GM15510 (cell line): Measurements from ENCODE around the gene MSI2.

ENCODE experiments used
- POLR2A ChIP-seq: IDR thresholded peaks from 3 replicates; pipeline ENCODE4 v1.6.1; 2011; ENCODE audit warnings: borderline replicate concordance; ENCODE audit not compliant: insufficient read length; ENCODE audit errors: extremely low read depth

MSI2 gene

GRCh38 chr17:57597101-57597500 lies 340.8 kb downstream of the MSI2 start:
- TF ChIP-seq POLR2A = no peak

GRCh38 chr17:57597531-57598453 lies 341.5 kb downstream of the MSI2 start:
- TF ChIP-seq POLR2A = no peak

DNA sequence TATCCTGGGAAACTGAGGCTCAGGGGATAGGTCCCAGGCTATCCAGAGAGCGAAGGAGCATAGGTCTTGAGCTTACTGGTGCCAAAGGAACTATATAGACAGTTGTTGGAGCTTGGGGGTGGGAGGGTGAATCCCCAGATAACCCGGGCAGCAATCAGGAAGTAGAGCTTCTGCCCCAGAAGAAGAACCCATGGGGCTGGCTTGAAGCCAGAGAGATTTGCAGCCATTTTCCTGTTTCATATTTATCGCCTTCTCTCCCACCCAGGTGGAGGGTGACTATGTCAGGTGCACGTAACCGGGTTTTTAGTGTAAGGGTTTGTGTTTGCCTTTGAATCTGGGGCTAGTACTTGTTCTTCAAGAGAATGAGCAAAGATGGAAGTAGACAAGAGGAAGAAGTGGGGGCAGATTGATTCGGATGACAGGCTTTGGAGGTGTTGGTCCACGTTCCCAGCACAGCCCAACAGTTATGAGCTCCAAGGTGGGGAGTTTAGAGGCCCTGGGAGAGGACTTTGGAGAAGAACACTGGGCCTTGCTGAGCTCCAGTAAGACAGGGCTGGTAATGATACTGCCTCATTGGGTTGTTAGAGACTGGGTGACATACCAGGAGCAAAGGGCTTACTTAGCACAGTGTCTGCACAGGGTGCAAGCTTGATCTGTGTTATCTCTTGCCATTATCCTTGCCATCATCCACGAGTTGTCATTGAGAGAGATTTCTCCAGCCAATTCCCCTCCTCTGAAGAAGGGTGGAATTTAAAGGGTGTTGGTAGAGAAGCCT lies 343.1 kb downstream of the MSI2 start:
- TF ChIP-seq POLR2A = no peak

GRCh38 chr17:57600074-57600473 lies 343.8 kb downstream of the MSI2 start:
- TF ChIP-seq POLR2A = no peak

DNA sequence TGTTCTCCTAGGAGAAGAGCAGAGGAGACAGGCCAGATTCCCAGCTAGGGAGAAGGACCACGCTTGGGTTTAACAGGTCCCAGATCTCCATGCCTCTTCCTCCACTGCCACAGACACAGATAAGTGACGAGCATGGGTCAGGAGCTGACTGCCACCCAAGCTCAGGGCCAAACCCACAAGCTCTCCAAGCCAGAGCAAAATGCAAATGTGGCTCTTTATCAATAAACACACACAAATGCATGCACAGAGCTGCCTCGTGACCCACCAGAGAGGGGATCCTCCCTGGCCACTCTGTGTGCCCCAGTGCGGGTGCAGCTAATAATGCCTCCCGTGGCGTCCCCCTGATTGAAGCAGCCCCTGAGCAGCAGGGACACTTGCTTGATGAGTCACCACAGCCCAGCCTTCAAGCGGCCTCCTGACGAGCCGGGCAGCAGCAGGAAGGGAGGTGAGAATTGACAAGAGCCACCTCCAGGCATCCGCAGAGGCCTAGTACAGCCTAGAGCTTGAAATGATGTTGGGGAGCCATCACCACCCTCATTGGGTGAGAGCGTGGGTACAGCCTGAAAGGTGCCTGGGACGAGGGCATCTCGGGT lies 344.9 kb downstream of the MSI2 start:
- TF ChIP-seq POLR2A = no peak

GRCh38 chr17:57602896-57603295 lies 346.6 kb downstream of the MSI2 start:
- no peak for TF ChIP-seq POLR2A

GRCh38 chr17:57603546-57603945 lies 347.2 kb downstream of the MSI2 start:
- no peak for TF ChIP-seq POLR2A

DNA sequence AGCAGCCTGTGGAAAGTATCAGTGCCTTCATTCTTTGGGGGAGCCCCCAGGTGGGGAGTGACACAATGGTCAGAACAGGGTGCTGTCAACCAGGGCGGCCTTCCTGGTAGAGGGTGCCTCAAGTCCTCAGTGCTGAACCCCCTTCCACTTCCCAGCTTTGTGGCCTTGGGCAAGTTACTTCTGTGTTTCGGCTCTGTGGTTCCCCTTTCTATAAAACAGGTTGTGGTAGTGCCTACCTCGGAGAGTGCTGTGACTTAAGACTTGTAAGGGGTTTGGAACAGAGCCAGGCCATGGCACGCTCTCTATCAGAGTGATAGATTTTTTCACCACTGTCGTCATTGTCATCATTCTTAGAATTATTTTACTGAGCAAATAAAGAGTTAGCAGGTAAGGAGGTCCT lies 347.7 kb downstream of the MSI2 start:
- TF ChIP-seq POLR2A = no peak

DNA sequence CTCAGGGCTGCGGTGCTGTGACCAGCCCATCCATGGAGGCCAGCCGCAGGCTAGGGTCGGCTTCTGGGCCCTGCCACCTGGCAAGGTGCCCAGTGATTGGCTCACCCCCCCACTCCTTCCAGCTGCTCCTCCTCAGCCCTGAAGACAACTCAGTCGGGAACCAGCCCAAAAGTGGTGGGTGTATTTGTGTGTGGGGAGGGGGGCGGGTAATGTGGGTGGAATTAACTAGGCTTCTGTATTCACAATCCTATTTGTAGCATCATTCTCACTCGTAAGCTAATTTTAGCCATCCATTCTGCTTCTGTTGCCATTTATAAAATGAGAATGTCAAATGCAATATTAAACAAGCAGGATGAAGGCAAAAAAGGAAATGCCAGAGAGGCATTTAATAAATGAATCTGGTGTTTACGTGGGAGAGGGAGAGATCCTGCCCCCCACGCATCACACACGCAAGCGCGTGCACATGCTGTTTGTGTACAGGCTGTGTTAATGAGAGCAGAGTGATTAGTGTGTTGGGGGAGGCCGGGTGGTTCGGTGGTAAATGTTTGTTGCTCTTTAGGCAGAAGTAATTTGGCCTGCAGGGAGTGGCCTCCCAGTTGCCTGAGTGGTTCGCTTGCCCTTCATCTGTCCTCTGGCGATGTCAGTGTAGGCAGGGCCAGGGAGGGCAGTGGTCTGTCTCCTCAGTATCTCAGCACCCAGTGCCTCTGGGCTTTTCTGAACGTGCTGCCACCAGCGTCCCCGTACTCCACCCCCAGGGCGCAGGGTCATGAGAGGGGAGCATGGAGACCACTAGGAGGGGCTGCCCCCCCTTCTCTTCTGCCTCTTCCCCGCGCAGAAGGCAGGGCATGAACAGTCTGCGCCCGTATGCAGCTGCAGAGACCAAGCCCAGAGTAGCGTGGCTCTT lies 348.7 kb downstream of the MSI2 start:
- TF ChIP-seq POLR2A = no peak

GRCh38 chr17:57605675-57606105 lies 349.4 kb downstream of the MSI2 start:
- TF ChIP-seq POLR2A = no peak

DNA sequence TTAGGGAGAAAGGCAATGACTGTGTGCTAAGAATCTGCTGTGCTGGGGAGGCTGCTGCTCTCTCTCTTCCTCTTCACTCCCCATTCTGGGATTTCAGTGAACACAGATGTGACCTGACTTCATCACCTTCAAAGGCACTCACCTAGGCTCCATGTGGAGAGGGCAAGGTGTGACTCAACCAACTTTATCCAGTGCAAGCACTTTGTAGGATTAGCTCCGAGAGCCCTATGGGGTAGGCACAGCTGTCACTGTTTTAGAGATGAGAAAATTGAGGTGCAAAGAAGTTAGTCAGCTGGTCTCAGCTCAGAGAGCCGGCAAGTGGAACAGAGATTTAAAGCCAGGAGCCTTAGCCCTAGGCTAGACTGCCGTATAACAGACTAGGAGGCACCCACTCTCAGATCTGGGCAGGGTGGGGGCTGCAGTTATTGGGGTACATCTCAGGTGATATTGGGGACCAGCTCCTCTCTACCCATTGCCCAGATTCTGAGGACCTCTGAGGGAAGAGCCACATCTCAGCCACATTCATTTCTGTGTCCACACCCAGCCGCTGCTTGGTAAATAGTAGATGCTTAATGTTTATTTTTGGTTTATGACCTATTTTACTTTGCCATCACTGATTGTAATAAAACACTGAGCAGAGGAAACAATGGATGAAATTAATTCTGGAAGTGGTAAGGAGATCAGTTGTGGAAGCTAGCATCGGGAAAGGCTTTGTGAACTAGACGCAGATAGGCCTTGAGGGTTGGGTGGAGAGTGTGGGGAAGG lies 350.0 kb downstream of the MSI2 start:
- no peak for TF ChIP-seq POLR2A

GRCh38 chr17:57607553-57608120 lies 351.3 kb downstream of the MSI2 start:
- TF ChIP-seq POLR2A = no peak

- no peak for TF ChIP-seq POLR2A
Measured at GRCh38 chr17:57608369-57609124, 352.2 kb downstream of the MSI2 start.

DNA sequence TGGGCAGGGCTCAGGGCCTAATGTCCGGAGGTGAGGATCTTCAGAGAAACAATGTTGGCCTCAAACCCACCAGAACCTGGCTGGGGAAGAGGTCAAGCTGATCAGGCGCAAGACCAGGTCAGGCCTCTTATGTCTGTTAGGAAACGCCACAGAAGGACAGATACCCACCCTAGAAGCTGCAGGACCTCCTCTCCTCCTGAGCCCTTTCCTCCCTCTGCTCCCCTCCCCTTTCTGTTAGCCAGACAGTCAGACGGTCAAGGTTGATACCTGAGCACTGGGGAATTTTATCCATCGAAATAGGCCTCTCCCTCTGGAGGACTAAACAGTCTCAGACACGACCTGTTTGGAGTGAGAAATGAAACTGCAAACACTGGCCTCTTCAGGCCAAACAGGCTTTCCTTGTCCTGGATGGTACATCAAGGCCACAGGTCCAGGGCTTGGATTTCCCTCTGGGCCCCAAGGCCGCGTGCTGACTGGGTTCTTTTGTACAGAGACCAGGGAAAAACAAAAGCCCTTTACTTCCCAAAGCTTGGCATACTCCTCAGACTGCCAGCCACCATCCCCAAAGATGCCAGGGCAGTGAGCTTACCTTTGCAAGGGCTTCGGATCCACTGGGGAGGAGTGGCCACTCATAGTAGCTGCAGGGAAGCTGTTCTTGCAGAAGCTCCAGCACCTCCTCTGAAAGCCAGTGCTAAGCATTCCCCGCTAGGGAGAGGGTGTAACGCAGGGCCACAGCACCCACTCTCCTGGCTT lies 353.0 kb downstream of the MSI2 start:
- no peak for TF ChIP-seq POLR2A
